ENCODE measurements around the gene MND1. TPM values are rescaled to one million over a fixed set of nuclear protein-coding genes. Genes with fewer than 3 reads are reported as not detected.

Gene MND1
- total and polyA plus RNA-seq, 2 of the 8 experiments (the other 6 are each of a cell fraction or from before 2014, with no cell fraction given): 4.4 to 26.2 TPM

GRCh38 chr4:153364061-153364460 lies 19.6 kb downstream of the MND1 start:
- Histone ChIP-seq H3K27ac (ENCODE audit: low read depth, low read length) (no peak overlapping the region), H2BK12ac (ENCODE audit: low read depth, low read length) (no peak overlapping the region), H3K9me3 (ENCODE audit: insufficient read depth in 2 of 2, low read depth in 1 of 2, low read length in 1 of 2) (no peaks in the 10 kb centered on the region), H3K36me3 (ENCODE audit: control insufficient read depth in 2 of 4, insufficient read depth in 4 of 4, low read length in 3 of 4) (peaks cover 0 to 13% (median 9%) of the 10 kb centered on the region in 4 experiments; a peak in 4 of 8 replicates), H3K79me1 (ENCODE audit: low read depth, low read length) (no peaks in the 10 kb centered on the region), H3K14ac (ENCODE audit: insufficient read length) (no peak overlapping the region), H2AK5ac (ENCODE audit: low read depth, low read length) (no peak overlapping the region), H3K56ac (replicated peaks; ENCODE audit: insufficient read length, low read depth, low read length) (no peak overlapping the region), H3K27me3 (replicated peaks in 1 of 4; ENCODE audit: control insufficient read depth in 3 of 4, extremely low read depth in 1 of 4, insufficient read depth in 3 of 4, low read length in 3 of 4) (no peaks in the 10 kb centered on the region), H3K4me3 (ENCODE audit: extremely low read depth in 1 of 4, insufficient read depth in 2 of 4, low read depth in 3 of 4, low read length in 4 of 4) (no peak overlapping the region), H2BK15ac (ENCODE audit: low read length) (no peak overlapping the region), H3K9ac (replicated peaks in 1 of 4; ENCODE audit: extremely low read depth in 1 of 4, low read depth in 3 of 4, low read length in 3 of 4) (no peak overlapping the region), H2AFZ (ENCODE audit: low read length) (no peak overlapping the region), H4K5ac (ENCODE audit: insufficient read length, low read depth, low read length) (no peak overlapping the region), H3K4ac (replicated peaks; ENCODE audit: insufficient read length, low read depth, low read length) (no peak overlapping the region), H3K4me1 (replicated peaks in 1 of 4; ENCODE audit: control insufficient read depth in 3 of 4, insufficient read depth in 4 of 4, low read length in 3 of 4) (no peaks in the 10 kb centered on the region), H4K20me1 (replicated peaks in 1 of 2; ENCODE audit: control insufficient read depth in 1 of 2, insufficient read depth in 2 of 2, low read length in 2 of 2) (peaks cover 0 to 2% of the 10 kb centered on the region in 2 experiments), H3K23me2 (ENCODE audit: low read depth, low read length) (no peaks in the 10 kb centered on the region; the same call in 1 of the 2 replicates), H2BK20ac (ENCODE audit: low read length) (no peak overlapping the region), H4K8ac (ENCODE audit: extremely low read depth, insufficient read depth, low read length) (no peak overlapping the region), H2BK5ac (ENCODE audit: low read depth, low read length) (no peak overlapping the region), H3K18ac (ENCODE audit: extremely low read depth, low read length) (no peak overlapping the region), H3K79me2 (ENCODE audit: control insufficient read depth in 1 of 2, insufficient read depth in 2 of 2, low read length in 2 of 2) (no peaks in the 10 kb centered on the region), H3K23ac (ENCODE audit: insufficient read length) (no peak overlapping the region), H4K91ac (replicated peaks; ENCODE audit: insufficient read length, low read length) (no peak overlapping the region), H3K4me2 (ENCODE audit: insufficient read depth in 1 of 2, low read depth in 2 of 2, low read length in 2 of 2) (no peak overlapping the region), H2BK120ac (replicated peaks; ENCODE audit: low read depth, low read length) (no peak overlapping the region)
- ChIA-PET CTCF (ENCODE audit: partially characterized antibody) (interaction anchor here (0.6 to 2.8 kb wide), 10 partner anchors 11 to 285 kb away, joined by 3 to 10 read pairs (median 4); no protein-coding TSS in a partner anchor), POLR2A (ENCODE audit: partially characterized antibody) (interaction anchor here (0.6 kb wide), 1 partner anchor 178 kb away, joined by 3 read pairs; no protein-coding TSS in a partner anchor)
- FAIRE-seq (no peak), DNase-seq (ENCODE audit: low read depth in 1 of 2, low spot score in 2 of 2) (no peak)
- TF ChIP-seq RFX5 (IDR thresholded peaks at IDR 0.05; ENCODE audit: borderline replicate concordance, low read depth, low read length) (no peak), CTBP2 (IDR thresholded peaks at IDR 0.05; ENCODE audit: borderline replicate concordance, insufficient read depth, insufficient read length, low read length) (no peak), SP2 (IDR thresholded peaks at IDR 0.05; ENCODE audit: low read length) (no peak)
- WGBS, 2 experiments (ENCODE audit: extremely low coverage in 1 of 2, insufficient coverage in 1 of 2, insufficient read length in 1 of 2, insufficient replicate concordance in 2 of 2, low coverage in 1 of 2, low lambda C conversion rate in 2 of 2, missing lambda C conversion rate in 1 of 2): 98% methylated on average over 4 of the region's 4 CpGs; no CpG with 5 or more reads in 1 of the 2 experiments

Data from H1 (cell line).